ENCODE measurements around the gene ACAA1. TPM values are rescaled to one million over a fixed set of nuclear protein-coding genes. Genes with fewer than 3 reads are reported as not detected.

The ACAA1 gene
- total RNA-seq, 1 donor from 2014 or later, result 54.2 TPM

GRCh38 chr3:38112378-38112761, 24.6 kb downstream of the ACAA1 start:
- no peak for DNase-seq (ENCODE audit: low read depth)
- FAIRE-seq, result no peak
- H3K27me3 ChIP-seq (ENCODE audit: control insufficient read depth, insufficient read depth, low read length), result no peaks in the 10 kb centered on the region
- H3K4me3 ChIP-seq (ENCODE audit: low read depth, low read length), result no peak overlapping the region
- H3K36me3 ChIP-seq (ENCODE audit: control insufficient read depth, insufficient read depth, low read length), result no peaks in the 10 kb centered on the region
- TF ChIP-seq CTCF (IDR thresholded peaks at IDR 0.05; ENCODE audit: insufficient read depth, low read length, severe bottlenecking), result no peak

- FAIRE-seq (peak; percentile 40), DNase-seq (ENCODE audit: low read depth) (no peak)
- TF ChIP-seq CTCF (IDR thresholded peaks at IDR 0.05; ENCODE audit: insufficient read depth, low read length, severe bottlenecking), result no peak
- no peak overlapping the region for H3K4me3 ChIP-seq (ENCODE audit: low read depth, low read length)
- H3K36me3 ChIP-seq (ENCODE audit: control insufficient read depth, insufficient read depth, low read length), result no peaks in the 10 kb centered on the region
- no peaks in the 10 kb centered on the region for H3K27me3 ChIP-seq (ENCODE audit: control insufficient read depth, insufficient read depth, low read length)
Observed at GRCh38 chr3:38111696-38112377, 25.1 kb downstream of the ACAA1 start.

DNA sequence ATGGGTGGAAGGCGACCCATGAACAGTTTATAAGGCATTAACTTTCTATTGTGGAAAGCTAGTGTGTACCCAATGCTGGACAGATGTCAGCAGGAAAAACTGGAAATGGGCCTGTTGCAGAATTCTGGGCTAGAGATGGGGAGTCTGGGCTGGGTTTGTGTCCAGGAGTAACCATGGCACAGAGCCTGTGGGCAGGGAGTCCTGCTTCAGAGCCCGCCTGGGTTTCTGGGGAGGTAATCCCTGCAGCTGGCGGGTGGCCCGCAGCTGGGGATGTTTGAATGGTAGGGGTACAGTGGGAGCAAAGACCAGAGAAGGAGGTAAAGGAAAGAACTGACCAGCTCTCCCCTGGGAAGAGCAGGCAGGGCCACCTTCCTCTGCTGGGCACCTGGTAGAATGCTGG, 25.7 kb downstream of the ACAA1 start:
- no peak for DNase-seq (ENCODE audit: low read depth)
- TF ChIP-seq CTCF (IDR thresholded peaks at IDR 0.05; ENCODE audit: insufficient read depth, low read length, severe bottlenecking), result no peak
- H3K36me3 ChIP-seq (ENCODE audit: control insufficient read depth, insufficient read depth, low read length), result no peaks in the 10 kb centered on the region
- no peak for FAIRE-seq
- H3K4me3 ChIP-seq (ENCODE audit: low read depth, low read length), result no peak overlapping the region
- H3K27me3 ChIP-seq (ENCODE audit: control insufficient read depth, insufficient read depth, low read length), result no peaks in the 10 kb centered on the region

DNA sequence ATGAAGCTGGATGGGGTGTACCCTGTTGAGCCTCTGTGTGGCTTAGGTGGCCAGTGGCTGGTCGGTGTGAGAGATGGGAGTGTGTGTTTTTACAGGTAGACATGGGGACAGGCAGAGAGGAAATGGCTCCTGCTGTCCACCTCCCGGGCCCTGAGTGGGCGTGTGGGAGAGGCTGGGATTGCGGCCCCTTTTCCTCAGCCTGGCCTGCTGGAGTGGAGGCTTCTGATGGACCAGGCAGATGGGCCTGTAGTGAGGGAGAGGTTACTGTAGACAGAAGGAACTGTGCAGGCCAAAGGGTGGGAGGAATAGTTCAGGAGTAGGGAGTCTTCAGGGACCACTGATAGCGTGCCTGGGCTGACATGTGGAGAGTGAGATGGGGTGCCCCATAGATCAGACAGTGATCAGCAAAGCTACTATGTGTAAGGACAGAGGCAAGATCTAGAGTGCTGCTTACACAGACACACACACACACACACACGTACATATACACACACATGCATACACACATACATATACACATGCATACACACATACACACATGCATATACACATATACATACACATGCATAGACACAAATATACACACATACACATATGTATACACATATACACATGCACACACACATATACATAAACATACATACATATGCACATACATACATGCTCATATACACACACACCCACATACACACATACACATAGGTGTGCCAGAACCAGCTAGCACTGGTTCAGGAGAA, 26.4 kb downstream of the ACAA1 start:
- no peak for DNase-seq (ENCODE audit: low read depth)

DNA sequence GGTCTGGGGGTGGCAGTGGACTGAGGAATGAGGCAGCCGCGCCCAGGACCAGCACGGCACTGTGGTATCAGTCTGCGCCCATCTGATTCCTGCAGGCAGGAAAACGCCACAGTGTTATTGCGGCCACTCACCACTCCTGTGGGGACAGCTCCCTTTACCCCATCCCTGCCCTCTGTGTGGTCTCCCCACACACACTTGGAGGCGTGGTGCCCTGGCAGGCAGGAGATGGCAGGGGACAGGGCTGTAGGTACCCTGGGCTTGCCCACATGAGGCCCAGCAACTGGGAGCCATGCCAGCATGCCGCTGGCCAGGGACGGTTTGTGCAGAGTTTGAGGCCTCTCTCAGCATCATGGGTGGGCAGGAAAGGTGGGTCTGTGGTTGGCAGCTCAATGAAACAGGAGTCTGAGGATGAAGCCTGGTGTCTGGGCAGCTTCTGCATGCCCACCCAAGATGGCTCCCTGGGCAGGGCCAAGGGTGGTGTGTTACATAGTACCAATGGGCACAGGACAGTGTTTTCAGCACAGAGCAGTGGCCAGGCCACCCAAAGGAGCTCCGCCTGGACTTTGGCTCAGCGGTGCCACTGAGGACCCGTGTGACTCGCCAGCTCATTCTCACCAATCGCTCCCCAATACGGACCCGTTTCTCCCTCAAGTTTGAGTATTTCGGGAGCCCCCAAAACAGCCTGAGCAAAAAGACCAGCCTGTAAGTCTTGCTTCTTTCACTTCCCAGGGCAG, 27.2 kb downstream of the ACAA1 start:
- TF ChIP-seq CTCF (IDR thresholded peaks at IDR 0.05; ENCODE audit: insufficient read depth, low read length, severe bottlenecking), result no peak
- DNase-seq (ENCODE audit: low read depth) (no peak), FAIRE-seq (no peak)
- H3K4me3 ChIP-seq (ENCODE audit: low read depth, low read length), result no peak overlapping the region
- H3K36me3 ChIP-seq (ENCODE audit: control insufficient read depth, insufficient read depth, low read length), result no peaks in the 10 kb centered on the region
- no peaks in the 10 kb centered on the region for H3K27me3 ChIP-seq (ENCODE audit: control insufficient read depth, insufficient read depth, low read length)

More for the DNA sequence above, 26.4 kb downstream of the ACAA1 start:
- Histone ChIP-seq H3K4me3 (ENCODE audit: low read depth, low read length) (no peak overlapping the region), H3K36me3 (ENCODE audit: control insufficient read depth, insufficient read depth, low read length) (no peaks in the 10 kb centered on the region), H3K27me3 (ENCODE audit: control insufficient read depth, insufficient read depth, low read length) (no peaks in the 10 kb centered on the region)
- FAIRE-seq, result peak; percentile 76
- no peak for TF ChIP-seq CTCF (IDR thresholded peaks at IDR 0.05; ENCODE audit: insufficient read depth, low read length, severe bottlenecking)
